Sigmoid colon (tissue), 4 donors: ENCODE results near the gene TPCN2.

ENCODE experiments used
- CTCF ChIP-seq, 4 experiments: fragments of 450-650 bp in 3 of 4; fragments of 200-600 bp in 1 of 4; IDR thresholded peaks; one replicate each; pipeline ENCODE4 v1.5.1; 2016 to 2019; ENCODE audit warnings: antibody characterized with exemption in 4 of 4, mild to moderate bottlenecking in 3 of 4, moderate library complexity in 2 of 4
- POLR2AphosphoS5 ChIP-seq, 4 donors: sonication (generic); formaldehyde crosslinking; IDR thresholded peaks; one replicate each; pipeline ENCODE4 v1.6.1; 2017; ENCODE audit warnings: antibody characterized with exemption in 4 of 4

DNA sequence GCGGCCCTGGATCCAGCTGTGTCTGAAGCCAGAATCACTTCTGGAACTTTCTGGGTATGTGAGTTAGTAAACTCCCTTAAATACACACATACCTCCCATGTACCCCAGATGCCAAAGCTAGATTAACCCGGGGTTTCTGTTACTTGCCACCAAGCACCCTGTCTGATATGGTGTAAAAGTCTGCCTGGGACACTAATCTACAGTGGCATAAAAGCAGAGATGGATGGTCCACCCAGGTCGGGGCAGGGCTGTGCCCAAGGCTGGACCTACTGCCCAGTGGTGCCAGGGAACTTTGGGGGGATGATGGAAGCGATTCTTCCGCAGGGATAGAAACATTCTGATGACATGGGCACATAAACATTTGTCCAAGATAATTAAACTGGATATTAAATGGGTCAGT lies 48.3 kb upstream of the TPCN2 start:
- no peak for TF ChIP-seq CTCF (IDR thresholded peaks at IDR 0.05)
- TF ChIP-seq POLR2AphosphoS5 (IDR thresholded peaks at IDR 0.05), result no peak
